ENCODE results near the gene CTDSPL. TPM values are rescaled to one million over a fixed set of nuclear protein-coding genes. Genes with fewer than 3 reads are reported as not detected.
A peak's percentile ranks its signal among the peaks of the same experiment; 100 is the strongest.

The CTDSPL gene
- total and polyA plus RNA-seq, 2 of the 13 experiments (the other 11 are each of a cell fraction or from before 2014, with no cell fraction given), result 26.1 to 142 TPM

DNA sequence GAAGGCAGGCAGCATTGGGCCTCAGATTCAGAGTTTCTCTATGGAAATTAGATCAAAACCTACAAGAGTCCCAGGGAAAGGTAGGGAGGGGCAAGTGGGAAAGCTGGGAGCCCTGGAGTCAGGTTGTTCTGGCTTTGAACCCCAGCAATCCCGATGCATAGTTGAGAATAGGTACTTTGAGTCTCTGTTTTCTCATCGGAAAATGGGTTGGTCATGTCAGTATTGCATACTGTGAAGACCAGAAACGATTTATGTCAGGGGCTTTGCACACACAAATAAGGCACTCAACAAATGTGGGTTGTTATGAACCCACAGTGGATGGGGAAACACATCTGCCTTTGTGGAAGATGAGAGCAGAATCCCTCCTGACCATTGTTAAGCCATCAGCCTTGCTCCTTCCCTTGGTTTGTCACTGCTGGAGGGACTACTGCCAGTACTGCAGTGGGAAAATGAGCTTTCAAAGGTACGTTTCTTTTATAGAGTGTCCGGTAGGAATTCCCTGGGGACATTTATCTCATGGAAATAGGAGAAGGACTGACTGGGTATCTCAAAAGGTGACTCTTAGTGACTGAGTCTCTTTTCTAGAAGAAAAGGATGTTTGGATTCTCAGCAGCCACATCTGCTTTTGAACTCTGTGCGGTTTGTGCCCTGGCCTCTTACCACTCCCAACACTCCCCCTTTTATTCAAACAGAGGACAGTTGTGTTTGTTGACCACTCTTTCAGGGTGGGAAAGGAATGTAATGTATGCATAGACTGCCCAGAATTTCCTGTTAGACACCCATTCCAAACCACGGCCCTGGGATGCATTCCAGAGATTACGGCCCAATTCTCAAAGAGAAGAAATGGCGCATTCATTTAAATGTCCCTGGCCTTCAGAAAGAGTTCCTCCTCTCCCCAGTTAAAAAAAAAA is 74.3 kb downstream of the CTDSPL start (continued):
- no peak for TF ChIP-seq EEA1 (CRISPR knock-in tag; IDR thresholded peaks at IDR 0.05; ENCODE audit: borderline replicate concordance)
- no peak for TF ChIP-seq ZFY (CRISPR knock-in tag; IDR thresholded peaks at IDR 0.05)
- no peak for TF ChIP-seq SRY (CRISPR knock-in tag; IDR thresholded peaks at IDR 0.05)
- peak; percentile 67 for TF ChIP-seq NR2F6 (IDR thresholded peaks at IDR 0.05)
- no peak; the same call in 1 of the 2 replicates for TF ChIP-seq NR2F6 (CRISPR knock-in tag; IDR thresholded peaks at IDR 0.05)
- TF ChIP-seq, protein P1, sequence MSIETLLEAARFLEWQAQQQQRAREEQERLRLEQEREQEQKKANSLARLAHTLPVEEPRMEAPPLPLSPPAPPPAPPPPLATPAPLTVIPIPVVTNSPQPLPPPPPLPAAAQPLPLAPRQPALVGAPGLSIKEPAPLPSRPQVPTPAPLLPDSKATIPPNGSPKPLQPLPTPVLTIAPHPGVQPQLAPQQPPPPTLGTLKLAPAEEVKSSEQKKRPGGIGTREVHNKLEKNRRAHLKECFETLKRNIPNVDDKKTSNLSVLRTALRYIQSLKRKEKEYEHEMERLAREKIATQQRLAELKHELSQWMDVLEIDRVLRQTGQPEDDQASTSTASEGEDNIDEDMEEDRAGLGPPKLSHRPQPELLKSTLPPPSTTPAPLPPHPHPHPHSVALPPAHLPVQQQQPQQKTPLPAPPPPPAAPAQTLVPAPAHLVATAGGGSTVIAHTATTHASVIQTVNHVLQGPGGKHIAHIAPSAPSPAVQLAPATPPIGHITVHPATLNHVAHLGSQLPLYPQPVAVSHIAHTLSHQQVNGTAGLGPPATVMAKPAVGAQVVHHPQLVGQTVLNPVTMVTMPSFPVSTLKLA (IDR thresholded peaks at IDR 0.05), result no peak
- TF ChIP-seq, protein P2, sequence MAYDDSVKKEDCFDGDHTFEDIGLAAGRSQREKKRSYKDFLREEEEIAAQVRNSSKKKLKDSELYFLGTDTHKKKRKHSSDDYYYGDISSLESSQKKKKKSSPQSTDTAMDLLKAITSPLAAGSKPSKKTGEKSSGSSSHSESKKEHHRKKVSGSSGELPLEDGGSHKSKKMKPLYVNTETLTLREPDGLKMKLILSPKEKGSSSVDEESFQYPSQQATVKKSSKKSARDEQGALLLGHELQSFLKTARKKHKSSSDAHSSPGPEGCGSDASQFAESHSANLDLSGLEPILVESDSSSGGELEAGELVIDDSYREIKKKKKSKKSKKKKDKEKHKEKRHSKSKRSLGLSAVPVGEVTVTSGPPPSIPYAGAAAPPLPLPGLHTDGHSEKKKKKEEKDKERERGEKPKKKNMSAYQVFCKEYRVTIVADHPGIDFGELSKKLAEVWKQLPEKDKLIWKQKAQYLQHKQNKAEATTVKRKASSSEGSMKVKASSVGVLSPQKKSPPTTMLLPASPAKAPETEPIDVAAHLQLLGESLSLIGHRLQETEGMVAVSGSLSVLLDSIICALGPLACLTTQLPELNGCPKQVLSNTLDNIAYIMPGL (CRISPR knock-in tag; IDR thresholded peaks at IDR 0.05; ENCODE audit: borderline replicate concordance in 1 of 2, low read depth in 1 of 2), result 0 out of 4 replicates have a peak, but pooled peaks of 1 of the 2 experiments have one; percentile 3
- TF ChIP-seq MEF2D (CRISPR knock-in tag; IDR thresholded peaks at IDR 0.05), result peak; percentile 63; the same call in 1 of the 2 replicates
- TF ChIP-seq MXI1 (IDR thresholded peaks at IDR 0.05; ENCODE audit: borderline replicate concordance, low read depth, low read length), result peak; percentile 35; the same call in 1 of the 3 replicates
- TF ChIP-seq, protein P3, sequence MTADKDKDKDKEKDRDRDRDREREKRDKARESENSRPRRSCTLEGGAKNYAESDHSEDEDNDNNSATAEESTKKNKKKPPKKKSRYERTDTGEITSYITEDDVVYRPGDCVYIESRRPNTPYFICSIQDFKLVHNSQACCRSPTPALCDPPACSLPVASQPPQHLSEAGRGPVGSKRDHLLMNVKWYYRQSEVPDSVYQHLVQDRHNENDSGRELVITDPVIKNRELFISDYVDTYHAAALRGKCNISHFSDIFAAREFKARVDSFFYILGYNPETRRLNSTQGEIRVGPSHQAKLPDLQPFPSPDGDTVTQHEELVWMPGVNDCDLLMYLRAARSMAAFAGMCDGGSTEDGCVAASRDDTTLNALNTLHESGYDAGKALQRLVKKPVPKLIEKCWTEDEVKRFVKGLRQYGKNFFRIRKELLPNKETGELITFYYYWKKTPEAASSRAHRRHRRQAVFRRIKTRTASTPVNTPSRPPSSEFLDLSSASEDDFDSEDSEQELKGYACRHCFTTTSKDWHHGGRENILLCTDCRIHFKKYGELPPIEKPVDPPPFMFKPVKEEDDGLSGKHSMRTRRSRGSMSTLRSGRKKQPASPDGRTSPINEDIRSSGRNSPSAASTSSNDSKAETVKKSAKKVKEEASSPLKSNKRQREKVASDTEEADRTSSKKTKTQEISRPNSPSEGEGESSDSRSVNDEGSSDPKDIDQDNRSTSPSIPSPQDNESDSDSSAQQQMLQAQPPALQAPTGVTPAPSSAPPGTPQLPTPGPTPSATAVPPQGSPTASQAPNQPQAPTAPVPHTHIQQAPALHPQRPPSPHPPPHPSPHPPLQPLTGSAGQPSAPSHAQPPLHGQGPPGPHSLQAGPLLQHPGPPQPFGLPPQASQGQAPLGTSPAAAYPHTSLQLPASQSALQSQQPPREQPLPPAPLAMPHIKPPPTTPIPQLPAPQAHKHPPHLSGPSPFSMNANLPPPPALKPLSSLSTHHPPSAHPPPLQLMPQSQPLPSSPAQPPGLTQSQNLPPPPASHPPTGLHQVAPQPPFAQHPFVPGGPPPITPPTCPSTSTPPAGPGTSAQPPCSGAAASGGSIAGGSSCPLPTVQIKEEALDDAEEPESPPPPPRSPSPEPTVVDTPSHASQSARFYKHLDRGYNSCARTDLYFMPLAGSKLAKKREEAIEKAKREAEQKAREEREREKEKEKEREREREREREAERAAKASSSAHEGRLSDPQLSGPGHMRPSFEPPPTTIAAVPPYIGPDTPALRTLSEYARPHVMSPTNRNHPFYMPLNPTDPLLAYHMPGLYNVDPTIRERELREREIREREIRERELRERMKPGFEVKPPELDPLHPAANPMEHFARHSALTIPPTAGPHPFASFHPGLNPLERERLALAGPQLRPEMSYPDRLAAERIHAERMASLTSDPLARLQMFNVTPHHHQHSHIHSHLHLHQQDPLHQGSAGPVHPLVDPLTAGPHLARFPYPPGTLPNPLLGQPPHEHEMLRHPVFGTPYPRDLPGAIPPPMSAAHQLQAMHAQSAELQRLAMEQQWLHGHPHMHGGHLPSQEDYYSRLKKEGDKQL (CRISPR knock-in tag; IDR thresholded peaks at IDR 0.05; ENCODE audit: low read depth), result peak; percentile 35; the same call in 1 of the 2 replicates
- TF ChIP-seq ZNF7 (CRISPR knock-in tag; IDR thresholded peaks at IDR 0.05), result no peak
- TF ChIP-seq RCOR2 (CRISPR knock-in tag; IDR thresholded peaks at IDR 0.05), result no peak; the same call in 1 of the 2 replicates
- no peak for TF ChIP-seq GTF3A (CRISPR knock-in tag; conservative IDR thresholded peaks at IDR 0.05)
- TF ChIP-seq NPAS2 (CRISPR knock-in tag; IDR thresholded peaks at IDR 0.05; ENCODE audit: borderline replicate concordance), result no peak
- TF ChIP-seq ZNF207 (IDR thresholded peaks at IDR 0.05; ENCODE audit: borderline replicate concordance), result no peak
- TF ChIP-seq ZEB1 (IDR thresholded peaks at IDR 0.05; ENCODE audit: insufficient replicate concordance, low read depth), result no peak
- no peak for TF ChIP-seq ZNF577 (CRISPR knock-in tag; IDR thresholded peaks at IDR 0.05; ENCODE audit: borderline replicate concordance, low read depth)
- TF ChIP-seq NR3C1 (CRISPR knock-in tag; IDR thresholded peaks at IDR 0.05), result no peak
- TF ChIP-seq ZFP36L1 (CRISPR knock-in tag; IDR thresholded peaks at IDR 0.05), result no peak

All from HepG2 (cell line).